Measurements from ENCODE around the gene SERPINE2.

- TF ChIP-seq CTCF (IDR thresholded peaks at IDR 0.05) (no peak), POLR2A (IDR thresholded peaks at IDR 0.05) (no peak)
These were observed 18.6 kb downstream of the SERPINE2 start for GRCh38 chr2:224020523-224020922.
